OCI-LY7 (cell line): Measurements from ENCODE around the gene PDSS2. TPM values are rescaled to one million over a fixed set of nuclear protein-coding genes. Genes with fewer than 3 reads are reported as not detected.

Experiments used
- BruUV-seq: library from RNA; stranded (reverse); fragments of 400-500 nt; replicated peaks from 2 replicates; lab custom pipeline; 2021; lab: Mats Ljungman, UMichigan
- CTCF ChIA-PET: fragments of 300-600 bp; sonication (Branson Sonifier 250); formaldehyde crosslinking; loops from one replicate; lab custom pipeline; 2022; ENCODE audit warnings: antibody characterized with exemption; ENCODE audit not compliant: unreplicated experiment; lab: Charles Lee
- POLR2A ChIA-PET: fragments of 300-600 bp; sonication (Branson Sonifier 250); formaldehyde crosslinking; loops from one replicate; lab custom pipeline; 2022; ENCODE audit warnings: antibody characterized with exemption; lab: Charles Lee
- DNase-seq: peaks from one replicate; pipeline ENCODE4 v3.0.0-alpha.2; 2015; ENCODE audit warnings: low spot score
- H2AFZ ChIP-seq: fragments of 200-600 bp; sonication (generic), shearing (Covaris generic); 2 replicates; pipeline ENCODE4 v1.6.1; 2014; ENCODE audit warnings: mild to moderate bottlenecking, antibody characterized with exemption, low read length, moderate library complexity
- H3K27ac ChIP-seq: fragments of 200-600 bp; sonication (generic); 2 replicates; pipeline ENCODE4 v1.5.1; 2014; ENCODE audit warnings: mixed run types, low read depth, mild to moderate bottlenecking, moderate library complexity, low read length, inconsistent platforms; ENCODE audit not compliant: poor library complexity, severe bottlenecking
- H3K36me3 ChIP-seq: fragments of 200-600 bp; sonication (generic); 2 replicates; pipeline ENCODE4 v1.6.1; 2014; ENCODE audit warnings: mild to moderate bottlenecking, antibody characterized with exemption, low read length, moderate library complexity, mixed read lengths; ENCODE audit not compliant: insufficient read depth
- H3K4me1 ChIP-seq: fragments of 200-600 bp; sonication (generic); 2 replicates; pipeline ENCODE4 v1.5.1; 2014; ENCODE audit warnings: mild to moderate bottlenecking, low read length; ENCODE audit not compliant: insufficient read depth, poor library complexity, severe bottlenecking
- H3K4me2 ChIP-seq: fragments of 200-600 bp; sonication (generic); 2 replicates; pipeline ENCODE4 v1.6.1; 2014; ENCODE audit warnings: mild to moderate bottlenecking, low read length
- H3K4me3 ChIP-seq: fragments of 200-600 bp; sonication (generic); 2 replicates; pipeline ENCODE4 v1.5.1; 2014; ENCODE audit warnings: mild to moderate bottlenecking, low read depth, low read length; ENCODE audit not compliant: poor library complexity, severe bottlenecking
- H3K79me2 ChIP-seq: fragments of 200-600 bp; sonication (generic); 2 replicates; pipeline ENCODE4 v1.6.1; 2016; ENCODE audit warnings: low read depth, mild to moderate bottlenecking, low read length, moderate library complexity, mixed read lengths; ENCODE audit not compliant: insufficient read depth
- H3K9me2 ChIP-seq: fragments of 200-600 bp; sonication (generic); 2 replicates; pipeline ENCODE4 v1.6.1; 2016; ENCODE audit warnings: mild to moderate bottlenecking, low read length, mixed read lengths; ENCODE audit not compliant: insufficient read depth
- H3K9me3 ChIP-seq: fragments of 200-600 bp; sonication (generic); 2 replicates; pipeline ENCODE4 v1.6.1; 2014; ENCODE audit warnings: mild to moderate bottlenecking, mixed run types, low read length, mixed read lengths
- H4K20me1 ChIP-seq: fragments of 200-600 bp; sonication (generic); 2 replicates; pipeline ENCODE4 v1.6.1; 2014; ENCODE audit warnings: mild to moderate bottlenecking, antibody characterized with exemption, low read length, moderate library complexity, mixed read lengths; ENCODE audit not compliant: insufficient read depth
- CTCF ChIP-seq: fragments of 200-600 bp; sonication (generic); conservative IDR thresholded peaks from 2 replicates; pipeline ENCODE4 v1.5.1; 2014; ENCODE audit warnings: mild to moderate bottlenecking, antibody characterized with exemption, low read length, moderate library complexity, mixed read lengths
- EZH2phosphoT487 ChIP-seq: fragments of 200-600 bp; sonication (generic); IDR thresholded peaks from 2 replicates; pipeline ENCODE4 v1.6.1; 2018; ENCODE audit warnings: low read depth, borderline replicate concordance, mild to moderate bottlenecking, mixed run types, antibody characterized with exemption, low read length, moderate library complexity, mixed read lengths
- intact Hi-C: fragments of 100-400 bp; cut with micrococcal nuclease; formaldehyde crosslinking; loops from one replicate; pipeline ENCODE4 v1.10.0; 2022; ENCODE audit not compliant: unreplicated experiment
- total RNA-seq, 2 experiments: library from RNA; depleted of rRNA in 1 of 2; stranded (reverse); fragments of >200 nt in 1 of 2; shearing (Covaris generic) in 1 of 2; gene quantifications; 2 replicates each; pipeline ENCODE4 v1.2.3, GENCODE V29; 2014 to 2022

PDSS2 gene
- total RNA-seq, 2 experiments from 2014 or later: 14.7 to 24.9 TPM

DNA sequence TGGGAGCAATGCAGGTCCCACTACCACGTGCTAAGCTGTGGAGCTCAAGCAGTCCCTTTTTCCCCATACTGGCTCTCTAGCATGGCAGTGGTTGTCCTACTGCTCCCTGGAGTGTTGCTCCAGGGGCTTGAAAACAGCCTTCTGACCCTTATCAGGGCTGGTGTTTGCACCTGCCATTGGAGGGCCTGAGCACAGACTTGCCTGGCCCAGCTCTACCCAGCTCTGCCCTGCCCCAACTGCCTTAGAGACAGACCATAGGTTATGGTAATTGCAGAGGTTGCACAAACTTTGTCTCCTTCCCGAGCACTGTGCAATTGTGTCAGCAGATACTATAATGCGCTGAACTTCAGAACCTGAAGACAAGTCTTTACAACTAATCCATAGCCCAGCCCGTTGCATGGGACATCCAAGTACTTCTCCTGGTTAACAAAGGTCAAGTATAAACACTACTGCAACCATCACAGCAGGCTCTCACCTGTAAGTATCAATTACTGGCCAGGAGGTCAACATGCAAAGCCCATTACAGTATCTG lies 58.7 kb downstream of the PDSS2 start:
- no TSS peak for BruUV-seq

DNA sequence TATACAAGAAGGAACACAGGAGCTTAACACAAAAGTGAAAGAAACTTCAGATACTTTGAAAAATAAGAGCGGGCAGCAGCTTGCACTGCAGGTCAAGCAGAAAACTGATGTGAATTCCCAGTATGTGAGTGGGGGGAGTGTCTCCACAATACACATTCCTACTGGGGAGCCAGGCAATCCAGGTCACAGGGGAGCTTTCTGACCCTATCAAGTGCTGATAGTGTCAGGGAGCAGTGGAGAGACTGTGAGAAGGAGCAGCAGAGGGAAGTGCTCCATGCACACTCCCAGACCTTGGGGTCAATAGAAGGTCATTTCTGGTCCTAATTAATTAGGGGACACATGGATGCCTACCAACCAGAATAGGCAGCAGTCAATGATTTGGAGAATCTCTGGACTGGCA lies 59.4 kb downstream of the PDSS2 start:
- ChIA-PET POLR2A (interaction anchor here (0.5 to 1.9 kb wide), 4 partner anchors 20 to 145 kb away, joined by 3 to 5 read pairs (median 3); no protein-coding TSS in a partner anchor), CTCF (no interaction called here)
- H4K20me1 ChIP-seq: no peaks in the 10 kb centered on the region
- intact Hi-C loops: no loop called here
- 0 out of 2 replicates have a peak, but pooled peaks cover 2% of the 10 kb centered on the region for H3K79me2 ChIP-seq
- DNase-seq: no peak
- H2AFZ ChIP-seq: no peak overlapping the region
- BruUV-seq: no TSS peak
- H3K4me2 ChIP-seq: no peak overlapping the region
- peaks cover 18% of the 10 kb centered on the region; the same call in 1 of the 2 replicates for H3K9me3 ChIP-seq
- TF ChIP-seq EZH2phosphoT487 (no peak), CTCF (no peak)
- H3K9me2 ChIP-seq: no peaks in the 10 kb centered on the region
- H3K36me3 ChIP-seq: peaks cover 32% of the 10 kb centered on the region
- no peak overlapping the region for H3K27ac ChIP-seq
- no peak overlapping the region for H3K4me3 ChIP-seq
- no peaks in the 10 kb centered on the region for H3K4me1 ChIP-seq

More for the DNA sequence above, 58.7 kb downstream of the PDSS2 start:
- TF ChIP-seq CTCF: no peak
- TF ChIP-seq EZH2phosphoT487: no peak
- Histone ChIP-seq H2AFZ (no peak overlapping the region), H3K79me2 (0 out of 2 replicates have a peak, but pooled peaks cover 4% of the 10 kb centered on the region), H3K36me3 (peaks cover 36% of the 10 kb centered on the region), H3K4me2 (no peak overlapping the region), H3K4me3 (no peak overlapping the region), H3K9me3 (peaks cover 18% of the 10 kb centered on the region; the same call in 1 of the 2 replicates), H4K20me1 (no peaks in the 10 kb centered on the region), H3K27ac (no peak overlapping the region), H3K4me1 (no peaks in the 10 kb centered on the region), H3K9me2 (no peaks in the 10 kb centered on the region)
- POLR2A ChIA-PET: interaction anchor here (0.6 to 1.2 kb wide), 2 partner anchors 64 to 83 kb away, joined by 3 to 5 read pairs; no protein-coding TSS in a partner anchor
- CTCF ChIA-PET: interaction anchor here (0.8 kb wide), 1 partner anchor 59 kb away, joined by 3 read pairs; the partner anchor contains the start of gene PDSS2
- no peak for DNase-seq
- intact Hi-C loops: no loop called here

DNA sequence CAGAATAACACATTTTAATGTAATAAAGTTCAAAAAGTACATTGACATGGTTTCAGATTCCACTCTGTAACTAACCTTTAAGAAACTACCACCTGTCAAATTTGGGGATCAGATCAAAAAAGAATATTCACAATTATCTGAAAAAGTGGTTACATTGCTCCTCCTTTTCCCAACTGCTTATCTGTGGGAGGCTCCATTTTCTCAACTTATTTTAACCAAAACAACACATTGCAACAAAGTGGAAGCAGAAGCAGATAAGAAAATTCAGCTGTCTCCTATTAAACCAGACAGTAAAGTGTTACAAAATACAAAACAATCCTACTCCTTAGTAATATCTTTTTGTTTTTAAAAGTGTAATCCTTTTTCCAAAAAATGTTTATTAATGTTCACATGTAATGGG lies 61.4 kb downstream of the PDSS2 start:
- Histone ChIP-seq H3K4me1 (no peaks in the 10 kb centered on the region), H3K36me3 (peaks cover 38% of the 10 kb centered on the region), H3K27ac (no peak overlapping the region), H2AFZ (no peak overlapping the region), H3K9me2 (no peaks in the 10 kb centered on the region), H3K4me3 (no peak overlapping the region), H3K4me2 (no peak overlapping the region), H3K9me3 (peaks cover 27% of the 10 kb centered on the region; the same call in 1 of the 2 replicates), H3K79me2 (no peaks in the 10 kb centered on the region), H4K20me1 (no peaks in the 10 kb centered on the region)
- no TSS peak for BruUV-seq
- intact Hi-C loops: no loop called here
- POLR2A ChIA-PET: interaction anchor here (0.6 to 0.8 kb wide), 4 partner anchors 11 to 219 kb away, joined by 3 read pairs; no protein-coding TSS in a partner anchor
- no peak for DNase-seq
- CTCF ChIA-PET: no interaction called here
- TF ChIP-seq EZH2phosphoT487 (no peak), CTCF (no peak)
